Astrocyte (in vitro differentiated cells and primary cell): ENCODE results near the gene PRDM4.

Experiments used
- CTCF ChIP-seq: IDR thresholded peaks from 2 replicates; pipeline ENCODE4 v1.5.1; 2011; ENCODE audit warnings: low read depth, mild to moderate bottlenecking, inconsistent platforms, low read length, moderate library complexity; ENCODE audit not compliant: insufficient read depth
- EZH2 ChIP-seq: IDR thresholded peaks from 2 replicates; pipeline ENCODE4 v1.6.1; 2012; ENCODE audit warnings: mild to moderate bottlenecking, low read length, inconsistent platforms; ENCODE audit not compliant: insufficient read depth

- TF ChIP-seq CTCF, result no peak
- no peak for TF ChIP-seq EZH2
These were observed 18.3 kb upstream of the PRDM4 start for GRCh38 chr12:107779077-107779831.
